ENCODE measurements around the gene UBE2H.

DNA sequence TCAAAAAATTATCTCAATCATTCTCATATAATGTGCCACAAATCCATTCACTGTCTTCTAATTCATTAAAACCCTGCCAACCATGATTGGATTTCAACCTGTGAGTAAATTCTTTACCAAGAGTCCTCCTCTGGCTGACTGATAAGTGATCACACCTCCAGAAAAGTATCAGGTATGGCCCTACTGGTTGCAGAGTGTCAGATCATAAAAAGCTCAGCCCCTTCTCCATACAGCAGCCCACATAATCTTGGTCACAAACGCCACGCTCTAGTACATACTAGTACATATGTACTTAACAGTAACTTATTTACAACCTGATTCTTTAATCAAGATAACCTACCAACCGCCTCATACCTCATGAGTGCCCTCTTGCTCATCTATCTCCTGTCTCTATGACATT lies 26.1 kb downstream of the UBE2H start:
- TF ChIP-seq, protein P1, sequence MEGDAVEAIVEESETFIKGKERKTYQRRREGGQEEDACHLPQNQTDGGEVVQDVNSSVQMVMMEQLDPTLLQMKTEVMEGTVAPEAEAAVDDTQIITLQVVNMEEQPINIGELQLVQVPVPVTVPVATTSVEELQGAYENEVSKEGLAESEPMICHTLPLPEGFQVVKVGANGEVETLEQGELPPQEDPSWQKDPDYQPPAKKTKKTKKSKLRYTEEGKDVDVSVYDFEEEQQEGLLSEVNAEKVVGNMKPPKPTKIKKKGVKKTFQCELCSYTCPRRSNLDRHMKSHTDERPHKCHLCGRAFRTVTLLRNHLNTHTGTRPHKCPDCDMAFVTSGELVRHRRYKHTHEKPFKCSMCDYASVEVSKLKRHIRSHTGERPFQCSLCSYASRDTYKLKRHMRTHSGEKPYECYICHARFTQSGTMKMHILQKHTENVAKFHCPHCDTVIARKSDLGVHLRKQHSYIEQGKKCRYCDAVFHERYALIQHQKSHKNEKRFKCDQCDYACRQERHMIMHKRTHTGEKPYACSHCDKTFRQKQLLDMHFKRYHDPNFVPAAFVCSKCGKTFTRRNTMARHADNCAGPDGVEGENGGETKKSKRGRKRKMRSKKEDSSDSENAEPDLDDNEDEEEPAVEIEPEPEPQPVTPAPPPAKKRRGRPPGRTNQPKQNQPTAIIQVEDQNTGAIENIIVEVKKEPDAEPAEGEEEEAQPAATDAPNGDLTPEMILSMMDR (IDR thresholded peaks at IDR 0.05) = no peak
- no peak for TF ChIP-seq POLR2A (IDR thresholded peaks at IDR 0.05)
